ENCODE measurements around the gene WBP2NL. TPM values are rescaled to one million over a fixed set of nuclear protein-coding genes. Genes with fewer than 3 reads are reported as not detected.
"Not testable (repeated sequence)": the region's sequence is repeated elsewhere in the genome, so short reads cannot be mapped to it uniquely, and the experiment has no call there.

The WBP2NL gene
- total RNA-seq, 3 donors from 2014 or later (not counting 1 experiment from before 2014, with no cell fraction given), result 1.7 to 3.6 (median 3.0) TPM

GRCh38 chr22:42068291-42068690, 69.7 kb downstream of the WBP2NL start:
- Mint-ChIP-seq H3K36me3 (no peaks in the 10 kb centered on the region), H3K4me1 (peaks cover 14 to 29% of the 10 kb centered on the region in 2 donors), H3K27me3 (ENCODE audit: low read depth in 2 of 2) (no peaks in the 10 kb centered on the region), H3K4me3 (no peak overlapping the region), H3K27ac (no peak overlapping the region), H3K9me3 (no peaks in the 10 kb centered on the region)
- Histone ChIP-seq H3K36me3 (ENCODE audit: control insufficient read depth, insufficient read depth, low read length) (peaks cover 8% of the 10 kb centered on the region), H3K4me3 (ENCODE audit: low read length) (no peak overlapping the region), H3K4me1 (ENCODE audit: control insufficient read depth, insufficient read depth, low read length) (peaks cover 23% of the 10 kb centered on the region), H3K27ac (ENCODE audit: low read length) (no peak overlapping the region), H3K9me3 (ENCODE audit: control insufficient read depth, insufficient read depth, low read length) (no peaks in the 10 kb centered on the region), H3K27me3 (ENCODE audit: control insufficient read depth, insufficient read depth, low read length) (no peaks in the 10 kb centered on the region)
- no peak for DNase-seq
- ATAC-seq, result no peak
- 95% methylated on average over 4 of the region's 4 CpGs for WGBS (ENCODE audit: insufficient coverage)
- TF ChIP-seq CTCF (IDR thresholded peaks at IDR 0.05), result no peak
- intact Hi-C loops (cut with micrococcal nuclease), result no loop called here

GRCh38 chr22:42069801-42070516, 71.4 kb downstream of the WBP2NL start:
- intact Hi-C loops (cut with micrococcal nuclease), result loop anchor here (1.0 kb wide), 2 partner anchors 9 to 20 kb away; partner anchors contain the start of genes NDUFA6 and SMDT1
- no peak for ATAC-seq
- 14% methylated on average over 17 of the region's 19 CpGs for WGBS (ENCODE audit: insufficient coverage)

GRCh38 chr22:42070517-42071422, 72.2 kb downstream of the WBP2NL start, which contains the start of gene NAGA:
NAGA (minus strand) TSS chr22:42070812; CDS start chr22:42070297, 515 bp downstream.
- H3K4me1 Mint-ChIP-seq, result peaks cover 19 to 38% of the 10 kb centered on the region in 2 donors

More at GRCh38 chr22:42069801-42070516, 71.4 kb downstream of the WBP2NL start:
- Histone ChIP-seq H3K36me3 (ENCODE audit: control insufficient read depth, insufficient read depth, low read length) (peaks cover 8% of the 10 kb centered on the region), H3K27me3 (ENCODE audit: control insufficient read depth, insufficient read depth, low read length) (no peaks in the 10 kb centered on the region), H3K27ac (ENCODE audit: low read length) (peak overlapping the region; percentile 66), H3K4me3 (ENCODE audit: low read length) (peak overlapping the region; percentile 77), H3K9me3 (ENCODE audit: control insufficient read depth, insufficient read depth, low read length) (no peaks in the 10 kb centered on the region), H3K4me1 (ENCODE audit: control insufficient read depth, insufficient read depth, low read length) (peaks cover 38% of the 10 kb centered on the region)
- H3K4me3 Mint-ChIP-seq, result peak overlapping the region; percentile 93
- TF ChIP-seq CTCF (IDR thresholded peaks at IDR 0.05), result no peak
- H3K9me3 Mint-ChIP-seq, result no peaks in the 10 kb centered on the region
- peak overlapping the region; percentile 86 to 94 for H3K27ac Mint-ChIP-seq
- peaks cover 16 to 35% of the 10 kb centered on the region in 2 donors for H3K4me1 Mint-ChIP-seq
- no peaks in the 10 kb centered on the region for H3K27me3 Mint-ChIP-seq (ENCODE audit: low read depth in 2 of 2)
- no peaks in the 10 kb centered on the region for H3K36me3 Mint-ChIP-seq
- DNase-seq, result no peak

GRCh38 chr22:42071508-42071907, 72.9 kb downstream of the WBP2NL start:
- Mint-ChIP-seq H3K4me3 (peak overlapping the region; percentile 93), H3K27ac (peak overlapping the region; percentile 86 to 94), H3K4me1 (peaks cover 19 to 38% of the 10 kb centered on the region in 2 donors)
- ATAC-seq; DNase-seq; H3K36me3 Mint-ChIP-seq; H3K36me3 ChIP-seq (ENCODE audit: control insufficient read depth, insufficient read depth, low read length); H3K27me3 ChIP-seq (ENCODE audit: control insufficient read depth, insufficient read depth, low read length); H3K9me3 Mint-ChIP-seq; H3K27me3 Mint-ChIP-seq (ENCODE audit: low read depth in 2 of 2); H3K4me3 ChIP-seq (ENCODE audit: low read length); intact Hi-C loops (cut with micrococcal nuclease); H3K9me3 ChIP-seq (ENCODE audit: control insufficient read depth, insufficient read depth, low read length): not testable (repeated sequence)
- H3K4me1 ChIP-seq (ENCODE audit: control insufficient read depth, insufficient read depth, low read length), result peaks cover 39% of the 10 kb centered on the region
- WGBS (ENCODE audit: insufficient coverage), result 84% methylated on average over 7 of the region's 7 CpGs
- peak overlapping the region; percentile 66 for H3K27ac ChIP-seq (ENCODE audit: low read length)

More at GRCh38 chr22:42070517-42071422, 72.2 kb downstream of the WBP2NL start, which contains the start of gene NAGA:
- no peaks in the 10 kb centered on the region for H3K9me3 ChIP-seq (ENCODE audit: control insufficient read depth, insufficient read depth, low read length)
- H3K4me3 ChIP-seq (ENCODE audit: low read length), result peak within 1 kb of the TSS; percentile 77
- H3K36me3 ChIP-seq (ENCODE audit: control insufficient read depth, insufficient read depth, low read length), result no peaks in the 10 kb centered on the region
- DNase-seq (peak; percentile 87 to 96), ATAC-seq (peak; percentile 97 to 99 (median 98))
- no peaks in the 10 kb centered on the region for H3K27me3 ChIP-seq (ENCODE audit: control insufficient read depth, insufficient read depth, low read length)
- intact Hi-C loops (cut with micrococcal nuclease), result loop anchor here (1.0 kb wide), 2 partner anchors 9 to 20 kb away; partner anchors contain the start of genes NDUFA6 and SMDT1
- peaks cover 39% of the 10 kb centered on the region for H3K4me1 ChIP-seq (ENCODE audit: control insufficient read depth, insufficient read depth, low read length)
- peak within 1 kb of the TSS; percentile 66 for H3K27ac ChIP-seq (ENCODE audit: low read length)
- H3K36me3 Mint-ChIP-seq, result no peaks in the 10 kb centered on the region
- H3K4me3 Mint-ChIP-seq, result peak within 1 kb of the TSS; percentile 93
- no peaks in the 10 kb centered on the region for H3K27me3 Mint-ChIP-seq (ENCODE audit: low read depth in 2 of 2)
- no peak for TF ChIP-seq CTCF (IDR thresholded peaks at IDR 0.05)
- H3K9me3 Mint-ChIP-seq, result no peaks in the 10 kb centered on the region
- peak within 1 kb of the TSS; percentile 86 to 94 for H3K27ac Mint-ChIP-seq
- WGBS (ENCODE audit: insufficient coverage), result under 1% methylated on average over 56 of the region's 56 CpGs

Measured in natural killer cell (primary cell).